Neural progenitor cell (in vitro differentiated cells): ENCODE measurements around the gene TRIM66. TPM values are rescaled to one million over a fixed set of nuclear protein-coding genes. Genes with fewer than 3 reads are reported as not detected.

ENCODE experiments used
- DNase-seq: peaks from one replicate; pipeline ENCODE4 v3.0.0-alpha.2; 2016; ENCODE audit warnings: low spot score
- H2AFZ ChIP-seq: fragments of 200-600 bp; sonication (generic); replicated peaks from 2 replicates; pipeline ENCODE4 v1.6.1; 2016; ENCODE audit warnings: antibody characterized with exemption
- H3F3A ChIP-seq: fragments of 200-600 bp; sonication (generic); 2 replicates; pipeline ENCODE4 v1.6.1; 2016; ENCODE audit warnings: antibody characterized with exemption, low read depth
- H3K27ac ChIP-seq: fragments of 200-600 bp; sonication (generic); 2 replicates; pipeline ENCODE4 v1.5.1; 2016; ENCODE audit warnings: mild to moderate bottlenecking
- H3K27me3 ChIP-seq: fragments of 200-600 bp; sonication (generic); 2 replicates; pipeline ENCODE4 v1.6.1; 2016; ENCODE audit warnings: mild to moderate bottlenecking, moderate library complexity
- H3K36me3 ChIP-seq: fragments of 200-600 bp; sonication (generic); 2 replicates; pipeline ENCODE4 v1.5.1; 2016
- H3K4me1 ChIP-seq: fragments of 200-600 bp; sonication (generic); 2 replicates; pipeline ENCODE4 v1.6.1; 2016; ENCODE audit warnings: mixed run types
- H3K4me2 ChIP-seq: fragments of 200-600 bp; sonication (generic); 2 replicates; pipeline ENCODE4 v1.6.1; 2016
- H3K4me3 ChIP-seq: fragments of 200-600 bp; sonication (generic); 2 replicates; pipeline ENCODE4 v1.5.1; 2016
- H3K79me2 ChIP-seq: fragments of 200-600 bp; sonication (generic); 2 replicates; pipeline ENCODE4 v1.6.1; 2016; ENCODE audit warnings: low read depth
- H3K9ac ChIP-seq: fragments of 200-600 bp; sonication (generic); 2 replicates; pipeline ENCODE4 v1.6.1; 2016
- H3K9me3 ChIP-seq: fragments of 200-600 bp; sonication (generic); 2 replicates; pipeline ENCODE4 v1.5.1; 2016; ENCODE audit warnings: low read depth
- H4K20me1 ChIP-seq: fragments of 200-600 bp; sonication (generic); 2 replicates; pipeline ENCODE4 v1.6.1; 2016; ENCODE audit warnings: low read depth
- H3K27ac Mint-ChIP-seq: 3 replicates; pipeline ENCODE4 v1.8.0; 2021; ENCODE audit warnings: mixed read lengths
- H3K27me3 Mint-ChIP-seq: 2 replicates; pipeline ENCODE4 v1.8.0; 2022; ENCODE audit warnings: low read depth, mild to moderate bottlenecking, inconsistent platforms, moderate library complexity, mixed read lengths; ENCODE audit not compliant: insufficient read depth
- H3K36me3 Mint-ChIP-seq: 3 replicates; pipeline ENCODE4 v1.8.0; 2021; ENCODE audit warnings: mixed read lengths
- H3K4me1 Mint-ChIP-seq: 3 replicates; pipeline ENCODE4 v1.8.0; 2021; ENCODE audit warnings: mixed read lengths
- H3K4me3 Mint-ChIP-seq: 3 replicates; pipeline ENCODE4 v1.8.0; 2021; ENCODE audit warnings: mild to moderate bottlenecking, moderate library complexity, mixed read lengths
- H3K9me3 Mint-ChIP-seq: 3 replicates; pipeline ENCODE4 v1.8.0; 2020; ENCODE audit warnings: mixed read lengths
- EZH2 ChIP-seq: fragments of 200-600 bp; sonication (generic); IDR thresholded peaks from 2 replicates; pipeline ENCODE4 v1.6.1; 2017; ENCODE audit warnings: antibody characterized with exemption, mild to moderate bottlenecking, moderate library complexity
- EZH2phosphoT487 ChIP-seq: fragments of 200-600 bp; sonication (generic); IDR thresholded peaks from 2 replicates; pipeline ENCODE4 v1.6.1; 2017; ENCODE audit warnings: antibody characterized with exemption
- total RNA-seq: library from RNA; depleted of rRNA; stranded (reverse); fragments of >200 nt; gene quantifications from 2 replicates; pipeline ENCODE4 v1.2.3, GENCODE V29; 2015; ENCODE audit warnings: low replicate concordance
- TF ChIP-seq, protein P1 (sequence below): fragments of 200-600 bp; sonication (generic); IDR thresholded peaks from 2 replicates; pipeline ENCODE4 v1.5.1; 2017; ENCODE audit warnings: antibody characterized with exemption, mild to moderate bottlenecking

Gene TRIM66
- total RNA-seq, 1 donor from 2014 or later = 0.95 TPM

DNA sequence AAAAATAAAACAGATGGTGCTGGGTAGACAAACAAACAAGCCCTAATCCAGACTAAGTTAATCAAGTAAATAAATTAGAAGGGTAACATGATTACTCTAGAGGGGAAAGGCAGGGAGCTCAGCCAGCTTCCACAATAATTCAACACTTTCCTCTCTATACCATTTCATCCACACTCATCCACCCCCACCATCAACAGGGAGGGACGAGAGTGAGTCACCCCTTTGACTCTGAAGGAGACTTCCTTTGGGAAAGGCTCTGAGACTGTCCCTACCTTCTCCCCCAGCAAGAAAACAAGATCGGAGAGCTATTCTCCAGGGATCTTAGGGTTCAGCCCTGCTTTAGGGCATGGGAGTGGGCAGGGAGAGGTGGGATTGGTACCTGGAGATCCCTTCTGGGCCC is 33.1 kb downstream of the TRIM66 start:
- Mint-ChIP-seq H3K4me3 (no peak overlapping the region), H3K27ac (no peak overlapping the region), H3K27me3 (no peaks in the 10 kb centered on the region), H3K9me3 (no peaks in the 10 kb centered on the region), H3K36me3 (no peaks in the 10 kb centered on the region), H3K4me1 (no peaks in the 10 kb centered on the region)
- TF ChIP-seq EZH2 (no peak), EZH2phosphoT487 (no peak)
- TF ChIP-seq, protein P1, sequence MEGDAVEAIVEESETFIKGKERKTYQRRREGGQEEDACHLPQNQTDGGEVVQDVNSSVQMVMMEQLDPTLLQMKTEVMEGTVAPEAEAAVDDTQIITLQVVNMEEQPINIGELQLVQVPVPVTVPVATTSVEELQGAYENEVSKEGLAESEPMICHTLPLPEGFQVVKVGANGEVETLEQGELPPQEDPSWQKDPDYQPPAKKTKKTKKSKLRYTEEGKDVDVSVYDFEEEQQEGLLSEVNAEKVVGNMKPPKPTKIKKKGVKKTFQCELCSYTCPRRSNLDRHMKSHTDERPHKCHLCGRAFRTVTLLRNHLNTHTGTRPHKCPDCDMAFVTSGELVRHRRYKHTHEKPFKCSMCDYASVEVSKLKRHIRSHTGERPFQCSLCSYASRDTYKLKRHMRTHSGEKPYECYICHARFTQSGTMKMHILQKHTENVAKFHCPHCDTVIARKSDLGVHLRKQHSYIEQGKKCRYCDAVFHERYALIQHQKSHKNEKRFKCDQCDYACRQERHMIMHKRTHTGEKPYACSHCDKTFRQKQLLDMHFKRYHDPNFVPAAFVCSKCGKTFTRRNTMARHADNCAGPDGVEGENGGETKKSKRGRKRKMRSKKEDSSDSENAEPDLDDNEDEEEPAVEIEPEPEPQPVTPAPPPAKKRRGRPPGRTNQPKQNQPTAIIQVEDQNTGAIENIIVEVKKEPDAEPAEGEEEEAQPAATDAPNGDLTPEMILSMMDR = no peak
- H3K4me2 ChIP-seq = no peak overlapping the region
- no peaks in the 10 kb centered on the region for H3F3A ChIP-seq
- no peak for DNase-seq
- H3K9me3 ChIP-seq = no peaks in the 10 kb centered on the region
- no peaks in the 10 kb centered on the region for H4K20me1 ChIP-seq
- no peak overlapping the region for H3K9ac ChIP-seq
- no peak overlapping the region for H2AFZ ChIP-seq
- H3K27ac ChIP-seq = no peak overlapping the region
- no peaks in the 10 kb centered on the region for H3K4me1 ChIP-seq
- H3K36me3 ChIP-seq = no peaks in the 10 kb centered on the region
- H3K4me3 ChIP-seq = no peak overlapping the region
- H3K79me2 ChIP-seq = no peaks in the 10 kb centered on the region
- no peaks in the 10 kb centered on the region for H3K27me3 ChIP-seq

DNA sequence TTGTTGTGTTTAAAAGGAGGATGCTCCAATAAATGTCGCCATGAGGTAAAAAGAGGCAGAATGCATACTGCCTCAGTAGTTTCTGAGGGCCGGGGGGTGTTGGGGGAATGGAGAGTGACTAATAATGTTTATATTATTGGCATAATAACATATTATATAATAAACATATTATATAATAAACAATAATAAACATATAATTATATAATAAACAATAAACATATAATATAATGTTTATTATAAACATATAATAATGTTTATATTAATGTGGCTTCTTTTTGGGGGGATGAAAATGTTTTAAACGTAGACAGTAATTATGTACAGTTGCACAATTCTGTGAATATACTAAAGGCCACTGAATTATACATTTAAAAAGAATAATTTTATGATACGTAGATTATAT is 35.6 kb downstream of the TRIM66 start:
- Histone ChIP-seq H3K27me3 (no peaks in the 10 kb centered on the region), H3K4me1 (no peaks in the 10 kb centered on the region), H3F3A (no peaks in the 10 kb centered on the region), H3K4me3 (no peak overlapping the region), H3K9me3 (no peaks in the 10 kb centered on the region), H4K20me1 (no peaks in the 10 kb centered on the region), H3K27ac (no peak overlapping the region), H2AFZ (no peak overlapping the region), H3K4me2 (no peak overlapping the region), H3K9ac (no peak overlapping the region), H3K36me3 (no peaks in the 10 kb centered on the region), H3K79me2 (no peaks in the 10 kb centered on the region)
- H3K27me3 Mint-ChIP-seq = no peaks in the 10 kb centered on the region
- no peak overlapping the region for H3K27ac Mint-ChIP-seq
- peaks cover 7% of the 10 kb centered on the region for H3K4me1 Mint-ChIP-seq
- peaks cover under 1% of the 10 kb centered on the region for H3K36me3 Mint-ChIP-seq
- TF ChIP-seq, protein P1 = no peak
- TF ChIP-seq EZH2 (no peak), EZH2phosphoT487 (no peak)
- H3K4me3 Mint-ChIP-seq = no peak overlapping the region
- no peak for DNase-seq
- H3K9me3 Mint-ChIP-seq = no peaks in the 10 kb centered on the region

DNA sequence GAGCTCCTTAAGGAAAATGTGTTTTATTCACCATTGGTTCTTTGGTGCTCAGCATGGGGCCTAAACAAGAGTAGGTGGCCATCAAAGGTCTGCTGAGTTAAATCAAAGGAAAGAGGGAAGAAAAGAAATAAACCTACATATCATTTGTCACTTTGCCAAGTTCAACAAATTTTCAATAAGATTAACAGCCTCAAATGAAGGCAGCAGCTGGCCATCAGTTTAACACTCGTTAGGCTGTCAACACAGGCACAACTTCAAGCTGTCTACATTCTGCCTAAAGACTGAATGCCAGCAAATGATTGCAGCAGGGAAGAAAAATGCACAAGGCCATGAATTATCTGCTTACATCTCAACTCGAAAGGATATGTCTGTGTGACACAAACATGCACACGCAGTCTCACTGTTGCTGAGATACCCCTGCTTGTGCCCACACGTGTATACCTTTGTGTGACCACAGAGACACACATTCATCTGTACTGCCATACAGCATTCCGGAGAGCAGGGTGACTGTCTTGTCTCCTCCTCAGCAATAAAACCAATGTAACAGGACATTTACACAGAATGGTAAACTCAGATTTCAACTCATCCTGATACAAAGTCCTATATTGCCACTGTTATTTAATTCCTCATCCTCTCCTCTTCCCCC is 40.1 kb downstream of the TRIM66 start:
- no peak overlapping the region for H3K27ac ChIP-seq
- peaks cover 15% of the 10 kb centered on the region for H3K4me1 Mint-ChIP-seq
- no peaks in the 10 kb centered on the region for H3K79me2 ChIP-seq
- H3K4me1 ChIP-seq = peaks cover 10% of the 10 kb centered on the region
- H4K20me1 ChIP-seq = no peaks in the 10 kb centered on the region
- no peaks in the 10 kb centered on the region for H3K9me3 Mint-ChIP-seq
- no peak overlapping the region for H3K9ac ChIP-seq
- TF ChIP-seq EZH2phosphoT487 = no peak
- TF ChIP-seq, protein P1 = no peak
- no peak for TF ChIP-seq EZH2
- no peak overlapping the region for H2AFZ ChIP-seq
- no peak overlapping the region for H3K4me3 Mint-ChIP-seq
- peaks cover 2% of the 10 kb centered on the region for H3K27me3 Mint-ChIP-seq
- H3K4me3 ChIP-seq = no peak overlapping the region
- DNase-seq = no peak
- no peak overlapping the region for H3K4me2 ChIP-seq
- no peak overlapping the region for H3K27ac Mint-ChIP-seq
- H3K36me3 Mint-ChIP-seq = peaks cover 6% of the 10 kb centered on the region
- H3K9me3 ChIP-seq = no peaks in the 10 kb centered on the region
- H3K36me3 ChIP-seq = no peaks in the 10 kb centered on the region
- H3K27me3 ChIP-seq = no peaks in the 10 kb centered on the region
- H3F3A ChIP-seq = no peaks in the 10 kb centered on the region
